Breast epithelium (tissue), 4 donors: ENCODE measurements around the gene NOS1AP. TPM values are rescaled to one million over a fixed set of nuclear protein-coding genes. Genes with fewer than 3 reads are reported as not detected.

Source experiments
- DNase-seq, 2 donors: peaks; one replicate each; pipeline ENCODE4 v3.0.0-alpha.2; 2019; ENCODE audit warnings: low spot score in 2 of 2
- H3K27ac ChIP-seq, 2 donors: fragments of 200-600 bp; sonication (generic) in 1 of 2; one replicate each; pipeline ENCODE4 v1.5.1; 2016 to 2019; ENCODE audit warnings: mild to moderate bottlenecking in 1 of 2
- H3K27me3 ChIP-seq, 2 donors: fragments of 200-600 bp; sonication (generic) in 1 of 2; one replicate each; pipeline versions ENCODE4 v1.5.1 to v1.6.0; 2017 to 2019; ENCODE audit warnings: control low read depth in 1 of 2, mild to moderate bottlenecking in 1 of 2
- H3K36me3 ChIP-seq: fragments of 200-600 bp; one replicate; pipeline ENCODE4 v1.5.1; 2019
- H3K4me1 ChIP-seq, 2 donors: fragments of 200-600 bp; sonication (generic); one replicate each; pipeline ENCODE4 v1.5.1; 2016 to 2019; ENCODE audit warnings: control low read depth in 1 of 2
- H3K4me3 ChIP-seq, 3 donors: fragments of 200-600 bp; sonication (generic); 1 replicate in 2 of 3; 2 replicates in 1 of 3; pipeline ENCODE4 v1.5.1; 2016 to 2019; ENCODE audit warnings: mild to moderate bottlenecking in 3 of 3, moderate library complexity in 2 of 3
- H3K9me3 ChIP-seq, 2 donors: fragments of 200-600 bp; sonication (generic) in 1 of 2; one replicate each; pipeline ENCODE4 v1.5.1; 2016 to 2019; ENCODE audit warnings: control low read depth in 1 of 2
- CTCF ChIP-seq, 3 donors: fragments of 450-650 bp; IDR thresholded peaks; one replicate each; pipeline ENCODE4 v1.5.1; 2016 to 2017; ENCODE audit warnings: antibody characterized with exemption in 3 of 3, mild to moderate bottlenecking in 3 of 3, moderate library complexity in 3 of 3
- POLR2A ChIP-seq: fragments of 450-650 bp; IDR thresholded peaks from one replicate; pipeline ENCODE4 v1.6.1; 2016; ENCODE audit warnings: antibody characterized with exemption, mild to moderate bottlenecking, moderate library complexity
- POLR2AphosphoS5 ChIP-seq, 3 donors: sonication (generic); formaldehyde crosslinking; IDR thresholded peaks; one replicate each; pipeline ENCODE4 v1.6.1; 2017; ENCODE audit warnings: antibody characterized with exemption in 3 of 3
- intact Hi-C: fragments of 100-400 bp; cut with DNase I; formaldehyde crosslinking; loops from one replicate; pipeline ENCODE4 v1.15.1; 2023; ENCODE audit warnings: low total_unique reads
- total RNA-seq, 3 donors: library from RNA; depleted of rRNA; stranded (reverse); fragments of >200 nt; gene quantifications; one replicate each; pipeline ENCODE4 v1.1.0, GENCODE V29; 2016

NOS1AP gene
- total RNA-seq, 3 donors from 2014 or later: 2.2 to 17.6 (median 11.8) TPM

GRCh38 chr1:162087111-162087510 is 17.6 kb downstream of the NOS1AP start:
- TF ChIP-seq CTCF (IDR thresholded peaks at IDR 0.05) (no peak), POLR2AphosphoS5 (IDR thresholded peaks at IDR 0.05) (no peak), POLR2A (no peak)
- DNase-seq: no peak
- no peak overlapping the region for H3K27ac ChIP-seq
- no peaks in the 10 kb centered on the region for H3K36me3 ChIP-seq
- no peaks in the 10 kb centered on the region for H3K4me1 ChIP-seq
- H3K27me3 ChIP-seq: no peaks in the 10 kb centered on the region
- intact Hi-C loops: no loop called here
- peaks cover 0 to 4% of the 10 kb centered on the region in 2 donors for H3K9me3 ChIP-seq
- no peak overlapping the region for H3K4me3 ChIP-seq

- H3K4me3 ChIP-seq: no peak overlapping the region
- TF ChIP-seq POLR2A (no peak), POLR2AphosphoS5 (IDR thresholded peaks at IDR 0.05) (no peak), CTCF (IDR thresholded peaks at IDR 0.05) (no peak)
- no peak overlapping the region for H3K27ac ChIP-seq
- H3K36me3 ChIP-seq: no peaks in the 10 kb centered on the region
- no peaks in the 10 kb centered on the region for H3K4me1 ChIP-seq
- H3K27me3 ChIP-seq: no peaks in the 10 kb centered on the region
- DNase-seq: no peak
- H3K9me3 ChIP-seq: peaks cover 0 to 4% of the 10 kb centered on the region in 2 donors
- intact Hi-C loops: no loop called here
Observed at GRCh38 chr1:162087574-162087973, 18.1 kb downstream of the NOS1AP start.

- H3K36me3 ChIP-seq: no peaks in the 10 kb centered on the region
- no peak overlapping the region for H3K4me3 ChIP-seq
- intact Hi-C loops: no loop called here
- DNase-seq: no peak
- H3K27me3 ChIP-seq: no peaks in the 10 kb centered on the region
- TF ChIP-seq POLR2A: no peak
- TF ChIP-seq CTCF (IDR thresholded peaks at IDR 0.05): no peak
- TF ChIP-seq POLR2AphosphoS5 (IDR thresholded peaks at IDR 0.05): no peak
- H3K9me3 ChIP-seq: peaks cover 0 to 4% of the 10 kb centered on the region in 2 donors
- H3K4me1 ChIP-seq: no peaks in the 10 kb centered on the region
- no peak overlapping the region for H3K27ac ChIP-seq
Observed at GRCh38 chr1:162088281-162088969, 18.9 kb downstream of the NOS1AP start.

- no peaks in the 10 kb centered on the region for H3K36me3 ChIP-seq
- no peaks in the 10 kb centered on the region for H3K4me1 ChIP-seq
- H3K27ac ChIP-seq: no peak overlapping the region
- TF ChIP-seq POLR2A (no peak), CTCF (IDR thresholded peaks at IDR 0.05) (no peak), POLR2AphosphoS5 (IDR thresholded peaks at IDR 0.05) (no peak)
- H3K9me3 ChIP-seq: peaks cover 0 to 4% of the 10 kb centered on the region in 2 donors
- intact Hi-C loops: no loop called here
- no peak overlapping the region for H3K4me3 ChIP-seq
- DNase-seq: no peak
- no peaks in the 10 kb centered on the region for H3K27me3 ChIP-seq
Observed at GRCh38 chr1:162089748-162090147, 20.3 kb downstream of the NOS1AP start.

GRCh38 chr1:162090378-162090777 is 20.9 kb downstream of the NOS1AP start:
- Histone ChIP-seq H3K4me3 (no peak overlapping the region), H3K4me1 (no peaks in the 10 kb centered on the region), H3K27ac (no peak overlapping the region), H3K27me3 (no peaks in the 10 kb centered on the region), H3K36me3 (no peaks in the 10 kb centered on the region), H3K9me3 (peaks cover 0 to 4% of the 10 kb centered on the region in 2 donors)
- no peak for DNase-seq
- TF ChIP-seq POLR2A (no peak), CTCF (IDR thresholded peaks at IDR 0.05) (no peak), POLR2AphosphoS5 (IDR thresholded peaks at IDR 0.05) (no peak)
- intact Hi-C loops: no loop called here
